ENCODE data around the gene PDGFC.

GRCh38 chr4:156894234-156894633, 77.4 kb downstream of the PDGFC start:
- no peak for TF ChIP-seq CTCF (conservative IDR thresholded peaks at IDR 0.05; ENCODE audit: low read length)
- no peak for TF ChIP-seq EZH2phosphoT487 (IDR thresholded peaks at IDR 0.05; ENCODE audit: borderline replicate concordance, low read depth, low read length)

Measured in OCI-LY7 (cell line).